OCI-LY1 (cell line): ENCODE results near the gene PCDHB16.

Source experiments
- EZH2 ChIP-seq: fragments of 200-600 bp; sonication (generic), shearing (Covaris generic); IDR thresholded peaks from 2 replicates; pipeline ENCODE4 v1.8.0; 2017; ENCODE audit warnings: borderline replicate concordance, mixed run types, mild to moderate bottlenecking, antibody characterized with exemption, low read length, moderate library complexity, mixed read lengths
- TF ChIP-seq, protein P1 (sequence below): fragments of 200-600 bp; sonication (generic), shearing (Covaris generic); IDR thresholded peaks from 2 replicates; pipeline ENCODE4 v1.5.1; 2017; ENCODE audit warnings: mild to moderate bottlenecking, antibody characterized with exemption, low read length, moderate library complexity, mixed read lengths

DNA sequence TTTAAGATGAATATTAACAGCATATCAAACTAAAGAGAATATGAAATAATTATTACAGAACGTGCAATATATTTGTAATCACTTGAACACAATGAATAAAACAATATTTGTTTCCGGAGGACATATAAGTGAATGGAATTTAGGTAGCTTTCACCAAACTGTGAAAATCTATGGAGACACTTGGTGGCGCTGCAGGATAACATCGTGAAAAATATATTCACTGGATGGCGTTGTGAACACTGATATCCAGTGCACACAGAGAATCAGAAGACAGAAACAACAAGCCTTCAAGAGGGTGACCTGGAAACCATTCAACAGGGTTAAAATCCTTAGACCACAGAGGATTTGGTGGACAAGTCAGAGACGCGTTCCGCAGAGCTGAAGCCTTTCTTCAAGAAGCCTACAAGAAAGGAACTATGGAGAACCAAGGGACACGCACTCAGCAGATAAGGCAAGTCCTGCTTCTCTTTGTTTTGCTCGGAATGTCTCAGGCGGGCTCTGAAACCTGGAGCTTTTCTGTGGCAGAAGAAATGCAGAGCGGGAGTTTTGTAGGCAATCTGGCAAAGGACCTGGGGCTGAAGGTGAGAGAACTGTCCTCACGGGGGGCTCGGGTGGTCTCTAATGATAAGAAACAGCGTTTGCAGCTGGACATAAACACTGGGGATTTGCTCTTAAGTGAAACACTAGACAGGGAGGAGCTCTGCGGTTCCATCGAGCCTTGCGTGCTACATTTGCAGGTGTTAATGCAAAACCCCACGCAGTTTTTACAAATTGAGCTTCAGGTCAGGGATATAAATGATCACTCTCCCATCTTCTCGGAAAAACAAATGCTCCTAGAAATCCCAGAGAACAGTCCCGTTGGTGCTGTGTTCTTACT, 17.4 kb downstream of the PCDHB16 start, which contains the start of gene PCDHB11:
- TF ChIP-seq EZH2: no peak
- TF ChIP-seq, protein P1, sequence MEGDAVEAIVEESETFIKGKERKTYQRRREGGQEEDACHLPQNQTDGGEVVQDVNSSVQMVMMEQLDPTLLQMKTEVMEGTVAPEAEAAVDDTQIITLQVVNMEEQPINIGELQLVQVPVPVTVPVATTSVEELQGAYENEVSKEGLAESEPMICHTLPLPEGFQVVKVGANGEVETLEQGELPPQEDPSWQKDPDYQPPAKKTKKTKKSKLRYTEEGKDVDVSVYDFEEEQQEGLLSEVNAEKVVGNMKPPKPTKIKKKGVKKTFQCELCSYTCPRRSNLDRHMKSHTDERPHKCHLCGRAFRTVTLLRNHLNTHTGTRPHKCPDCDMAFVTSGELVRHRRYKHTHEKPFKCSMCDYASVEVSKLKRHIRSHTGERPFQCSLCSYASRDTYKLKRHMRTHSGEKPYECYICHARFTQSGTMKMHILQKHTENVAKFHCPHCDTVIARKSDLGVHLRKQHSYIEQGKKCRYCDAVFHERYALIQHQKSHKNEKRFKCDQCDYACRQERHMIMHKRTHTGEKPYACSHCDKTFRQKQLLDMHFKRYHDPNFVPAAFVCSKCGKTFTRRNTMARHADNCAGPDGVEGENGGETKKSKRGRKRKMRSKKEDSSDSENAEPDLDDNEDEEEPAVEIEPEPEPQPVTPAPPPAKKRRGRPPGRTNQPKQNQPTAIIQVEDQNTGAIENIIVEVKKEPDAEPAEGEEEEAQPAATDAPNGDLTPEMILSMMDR: peak; percentile 58; the same call in 1 of the 2 replicates
